ENCODE results near the gene SCCPDH.

- TF ChIP-seq CTCF (IDR thresholded peaks at IDR 0.05; ENCODE audit: insufficient read depth, low read length) (no peak), SPI1 (IDR thresholded peaks at IDR 0.05; ENCODE audit: borderline replicate concordance, low read depth) (no peak)
Measured at GRCh38 chr1:246761396-246761795, 37.2 kb downstream of the SCCPDH start.

All from HL-60 (cell line).